Ramos (cell line): ENCODE measurements around the gene COL4A4.
"Not testable (repeated sequence)": the region's sequence is repeated elsewhere in the genome, so short reads cannot be mapped to it uniquely, and the experiment has no call there.

Source experiments
- in situ Hi-C: fragments of 300-500 bp; cut with MboI; formaldehyde crosslinking; loops from one replicate; pipeline ENCODE4 v1.14.3; 2022; ENCODE audit warnings: low sequenced_read_pairs; ENCODE audit not compliant: unreplicated experiment

Gene COL4A4

GRCh38 chr2:227163998-227164762, at the start of gene COL4A4, which contains the start of gene COL4A3:
COL4A4 (minus strand) TSS chr2:227164205; CDS start chr2:227147483, 16,722 bp downstream.
COL4A3 (plus strand) TSS chr2:227164624; CDS start chr2:227164727, 103 bp downstream.
- in situ Hi-C loops, result no loop called here

- in situ Hi-C loops, result no loop called here
These were observed 43.6 kb upstream of the COL4A4 start for GRCh38 chr2:227207573-227207972.

GRCh38 chr2:227206406-227206805, 42.4 kb upstream of the COL4A4 start:
- in situ Hi-C loops, result no loop called here

- in situ Hi-C loops, result no loop called here
These were observed 41.7 kb upstream of the COL4A4 start for GRCh38 chr2:227205701-227206100.

GRCh38 chr2:227204452-227204851, 40.4 kb upstream of the COL4A4 start:
- in situ Hi-C loops, result no loop called here

GRCh38 chr2:227201771-227202170, 37.8 kb upstream of the COL4A4 start:
- in situ Hi-C loops, result no loop called here

- in situ Hi-C loops, result no loop called here
These were observed 34.9 kb upstream of the COL4A4 start for GRCh38 chr2:227198866-227199265.

GRCh38 chr2:227194219-227194618, 30.2 kb upstream of the COL4A4 start:
- in situ Hi-C loops, result no loop called here

- in situ Hi-C loops, result no loop called here
These were observed 28.5 kb upstream of the COL4A4 start for GRCh38 chr2:227192491-227192890.

- in situ Hi-C loops, result no loop called here
These were observed 27.4 kb upstream of the COL4A4 start for GRCh38 chr2:227191367-227191766.

GRCh38 chr2:227188292-227188691, 24.3 kb upstream of the COL4A4 start:
- in situ Hi-C loops, result no loop called here

- in situ Hi-C loops, result no loop called here
These were observed 22.7 kb upstream of the COL4A4 start for GRCh38 chr2:227186751-227187150.

GRCh38 chr2:227185615-227186232, 21.7 kb upstream of the COL4A4 start:
- in situ Hi-C loops, result no loop called here

- in situ Hi-C loops, result no loop called here
These were observed 19.8 kb upstream of the COL4A4 start for GRCh38 chr2:227183657-227184367.

- in situ Hi-C loops, result no loop called here
These were observed 18.8 kb upstream of the COL4A4 start for GRCh38 chr2:227182765-227183164.

- in situ Hi-C loops, result no loop called here
These were observed 16.8 kb upstream of the COL4A4 start for GRCh38 chr2:227180770-227181169.

- in situ Hi-C loops, result no loop called here
These were observed 16.1 kb upstream of the COL4A4 start for GRCh38 chr2:227179988-227180685.

- in situ Hi-C loops, result no loop called here
These were observed 13.8 kb upstream of the COL4A4 start for GRCh38 chr2:227177592-227178336.

GRCh38 chr2:227171779-227172178, 7.8 kb upstream of the COL4A4 start:
- in situ Hi-C loops, result not testable (repeated sequence)

- in situ Hi-C loops, result no loop called here
These were observed 822 bp upstream of the COL4A4 start for GRCh38 chr2:227164763-227165291.
